OCI-LY3 (cell line): ENCODE data around the gene NDUFA13.

ENCODE experiments used
- EZH2phosphoT487 ChIP-seq: fragments of 200-600 bp; shearing (Covaris generic); IDR thresholded peaks from 2 replicates; pipeline ENCODE4 v1.6.1; 2018; ENCODE audit warnings: antibody characterized with exemption, mixed run types, low read depth
- TF ChIP-seq, protein P1 (sequence below): fragments of 200-600, 300-600 bp; sonication (generic); IDR thresholded peaks from 2 replicates; pipeline ENCODE4 v1.5.1; 2014; ENCODE audit warnings: antibody characterized with exemption, low read length, low read depth

- TF ChIP-seq, protein P1, sequence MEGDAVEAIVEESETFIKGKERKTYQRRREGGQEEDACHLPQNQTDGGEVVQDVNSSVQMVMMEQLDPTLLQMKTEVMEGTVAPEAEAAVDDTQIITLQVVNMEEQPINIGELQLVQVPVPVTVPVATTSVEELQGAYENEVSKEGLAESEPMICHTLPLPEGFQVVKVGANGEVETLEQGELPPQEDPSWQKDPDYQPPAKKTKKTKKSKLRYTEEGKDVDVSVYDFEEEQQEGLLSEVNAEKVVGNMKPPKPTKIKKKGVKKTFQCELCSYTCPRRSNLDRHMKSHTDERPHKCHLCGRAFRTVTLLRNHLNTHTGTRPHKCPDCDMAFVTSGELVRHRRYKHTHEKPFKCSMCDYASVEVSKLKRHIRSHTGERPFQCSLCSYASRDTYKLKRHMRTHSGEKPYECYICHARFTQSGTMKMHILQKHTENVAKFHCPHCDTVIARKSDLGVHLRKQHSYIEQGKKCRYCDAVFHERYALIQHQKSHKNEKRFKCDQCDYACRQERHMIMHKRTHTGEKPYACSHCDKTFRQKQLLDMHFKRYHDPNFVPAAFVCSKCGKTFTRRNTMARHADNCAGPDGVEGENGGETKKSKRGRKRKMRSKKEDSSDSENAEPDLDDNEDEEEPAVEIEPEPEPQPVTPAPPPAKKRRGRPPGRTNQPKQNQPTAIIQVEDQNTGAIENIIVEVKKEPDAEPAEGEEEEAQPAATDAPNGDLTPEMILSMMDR: no peak
- TF ChIP-seq EZH2phosphoT487: no peak
Measured at GRCh38 chr19:19514881-19515641, 964 bp upstream of the NDUFA13 start, which contains the start of gene TSSK6.
